HG02763 (cell line): ENCODE results near the gene CLPX.
"Not testable (repeated sequence)": the region's sequence is repeated elsewhere in the genome, so short reads cannot be mapped to it uniquely, and the experiment has no call there.

Experiments used
- ATAC-seq: cut with Tn5 transposase; IDR thresholded peaks from one replicate; pipeline ENCODE4 v1.9.1; 2021; ENCODE audit warnings: mild to moderate bottlenecking, moderate library complexity; ENCODE audit not compliant: unreplicated experiment

Gene CLPX

GRCh38 chr15:65175511-65175910 is 9.6 kb downstream of the CLPX start:
- ATAC-seq: no peak

DNA sequence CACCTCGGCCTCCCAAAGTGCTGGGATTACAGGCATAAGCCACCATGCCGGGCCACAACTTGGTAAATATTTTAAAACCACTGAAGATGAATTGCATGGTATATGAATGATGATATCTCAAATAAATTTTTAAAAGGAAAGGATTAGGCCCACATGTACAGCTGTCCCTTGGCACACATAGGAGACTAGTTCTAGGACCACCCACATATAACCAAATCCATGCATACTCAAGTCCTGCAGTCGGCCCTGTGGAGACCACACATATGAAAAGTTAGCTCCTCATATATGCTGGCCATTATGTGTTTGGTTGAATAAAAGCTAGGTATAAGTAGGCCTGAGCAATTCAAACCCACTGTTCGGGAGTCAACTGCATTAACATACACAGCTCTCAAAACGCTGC is 10.6 kb downstream of the CLPX start:
- no peak for ATAC-seq

GRCh38 chr15:65172531-65172930 is 12.6 kb downstream of the CLPX start:
- no peak for ATAC-seq

DNA sequence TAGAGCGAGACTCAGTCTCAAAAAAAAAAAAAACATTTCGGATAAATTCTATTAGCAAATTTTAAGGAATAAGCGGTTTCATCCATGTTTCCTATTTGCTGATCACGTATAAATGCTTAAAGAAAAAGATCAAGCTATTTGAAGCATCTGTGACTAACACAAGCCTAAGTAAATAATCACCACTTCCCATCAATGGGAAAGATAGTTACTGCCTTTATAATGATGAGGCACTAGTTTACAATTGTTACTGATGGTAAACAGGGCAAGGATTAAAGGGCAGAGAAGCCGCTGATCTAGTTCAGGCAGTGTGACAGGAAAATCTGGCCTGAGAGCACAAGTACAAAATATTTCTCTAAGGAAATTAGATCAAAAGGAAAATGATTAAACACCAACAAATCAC is 13.7 kb downstream of the CLPX start:
- no peak for ATAC-seq

DNA sequence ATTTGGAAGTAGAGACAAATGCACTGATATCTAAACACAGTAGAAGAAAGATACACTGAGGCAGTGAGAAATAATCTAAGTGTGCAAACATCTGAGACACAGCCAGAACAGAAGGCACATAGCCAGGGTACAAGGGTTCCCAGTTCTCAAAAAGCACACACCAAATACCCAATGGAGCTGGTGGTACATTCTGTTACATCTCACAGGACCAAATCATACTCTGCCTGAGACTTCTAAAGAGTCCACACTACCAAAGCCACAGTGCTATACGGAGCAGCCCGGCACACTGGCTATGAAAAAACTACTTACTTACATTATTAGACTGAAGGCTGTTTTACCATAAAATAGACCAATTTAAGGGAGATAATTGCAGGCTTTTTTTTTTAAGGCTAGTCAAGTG is 19.3 kb downstream of the CLPX start:
- no peak for ATAC-seq

DNA sequence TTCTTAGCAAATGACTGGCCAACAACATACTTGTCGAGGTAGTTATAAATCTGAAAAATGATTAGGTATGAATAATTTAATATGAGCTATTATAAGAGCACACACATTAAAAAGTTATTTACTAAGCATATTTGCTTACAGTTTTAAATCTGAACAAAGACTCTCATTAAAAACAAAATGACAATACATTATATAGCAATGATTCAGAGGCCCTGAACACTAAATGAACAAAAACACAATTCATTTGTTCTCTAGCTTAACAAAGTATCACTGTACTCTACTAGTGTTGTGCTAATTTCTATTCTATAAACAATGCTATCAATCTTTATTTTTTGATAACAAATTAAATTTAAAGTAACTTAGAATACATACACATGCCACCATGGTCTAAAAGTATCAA is 21.0 kb downstream of the CLPX start:
- ATAC-seq: no peak

DNA sequence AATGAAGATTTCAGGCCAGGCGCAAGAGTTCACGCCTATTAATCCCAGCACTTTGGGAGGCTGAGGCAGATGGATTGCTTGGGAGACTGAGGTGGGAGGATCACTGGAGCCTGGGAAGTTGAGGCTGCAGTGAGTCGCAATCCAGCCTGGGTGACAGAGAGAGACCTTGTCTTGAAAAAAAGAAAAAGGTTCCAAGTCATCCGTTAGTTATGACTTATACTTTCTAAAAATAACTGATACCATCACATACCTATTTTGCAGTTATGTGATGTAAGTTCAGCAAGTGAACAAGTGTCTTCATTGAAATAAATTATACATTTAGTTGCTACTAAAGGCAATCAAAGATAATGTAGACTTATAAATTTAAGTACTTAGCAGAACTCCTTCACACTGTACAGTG is 22.1 kb downstream of the CLPX start:
- ATAC-seq: no peak

DNA sequence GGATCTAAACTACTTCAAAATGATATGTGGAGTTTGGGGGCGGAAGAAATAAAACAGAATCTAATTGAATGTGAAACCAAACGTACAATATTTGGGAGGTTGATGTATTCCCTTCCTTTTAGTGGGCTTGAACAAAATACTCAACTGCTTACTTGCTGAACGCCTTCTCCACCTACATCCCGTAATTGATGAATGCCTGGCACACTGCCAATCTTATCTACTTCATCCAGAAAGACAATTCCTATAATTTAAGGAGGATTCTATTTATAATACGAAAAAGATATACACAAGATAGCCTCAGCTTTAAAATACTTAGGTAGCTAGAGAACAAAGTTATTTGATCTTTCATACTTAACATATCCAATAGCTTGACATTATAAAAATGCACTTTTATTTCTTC is 28.4 kb downstream of the CLPX start:
- no peak for ATAC-seq

DNA sequence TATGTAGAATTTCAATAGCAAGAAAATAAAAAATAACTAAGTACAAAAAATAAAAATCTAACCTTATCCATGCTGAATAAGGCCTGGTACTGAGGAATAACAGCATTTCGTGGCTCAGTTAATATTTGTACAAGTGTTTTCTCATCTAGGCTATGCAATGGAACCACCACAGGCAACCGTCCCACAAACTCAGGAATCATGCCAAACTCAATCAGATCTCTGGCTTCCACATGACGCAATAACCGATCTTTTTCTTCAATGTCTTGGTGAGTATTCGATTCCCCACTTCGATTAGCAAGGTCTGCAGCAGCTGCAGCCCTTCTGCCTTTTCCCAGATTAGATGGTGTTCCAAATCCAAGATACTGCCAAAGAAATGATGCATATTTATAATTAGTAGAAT is 30.4 kb downstream of the CLPX start:
- no peak for ATAC-seq

DNA sequence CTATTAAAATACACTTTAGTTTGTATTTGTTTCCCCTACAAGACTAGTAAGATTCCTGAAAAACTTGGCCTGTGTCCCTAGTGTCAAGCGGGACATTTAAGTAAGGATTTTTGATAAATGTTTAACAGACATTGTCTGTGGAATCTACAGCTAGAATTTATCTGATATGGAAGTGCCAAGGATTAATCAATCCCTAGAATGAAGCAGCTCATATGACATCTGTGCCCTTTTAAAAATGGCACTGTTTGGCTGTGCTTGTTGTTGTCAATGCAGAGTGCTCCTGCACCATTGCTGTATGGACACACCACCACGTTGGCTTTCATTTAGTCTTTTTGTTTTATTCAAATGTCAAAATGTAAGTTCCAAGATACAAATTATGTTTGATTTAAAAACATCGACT is 37.2 kb downstream of the CLPX start:
- no peak for ATAC-seq

- no peak for ATAC-seq
Measured at GRCh38 chr15:65146438-65146837, 38.7 kb downstream of the CLPX start.

DNA sequence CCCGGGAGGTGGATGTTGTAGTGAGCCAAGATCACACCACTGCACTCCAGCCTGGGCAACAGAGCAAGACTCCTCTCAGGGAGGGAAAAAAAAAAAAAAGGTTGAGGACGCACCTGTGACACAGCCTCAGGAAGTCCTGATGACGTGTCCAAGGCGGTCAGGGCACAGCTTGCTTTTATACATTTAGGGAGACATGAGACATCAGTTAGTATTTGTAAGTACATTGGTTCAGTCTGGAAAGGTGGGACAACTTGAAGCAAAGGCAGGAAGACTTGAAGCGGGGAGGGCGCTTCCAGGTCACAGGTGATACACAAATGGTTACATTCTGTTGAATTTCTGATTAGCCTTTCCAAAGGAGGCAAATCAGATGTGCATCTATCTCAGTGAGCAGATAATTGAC is 46.5 kb downstream of the CLPX start:
- ATAC-seq: not testable (repeated sequence)

DNA sequence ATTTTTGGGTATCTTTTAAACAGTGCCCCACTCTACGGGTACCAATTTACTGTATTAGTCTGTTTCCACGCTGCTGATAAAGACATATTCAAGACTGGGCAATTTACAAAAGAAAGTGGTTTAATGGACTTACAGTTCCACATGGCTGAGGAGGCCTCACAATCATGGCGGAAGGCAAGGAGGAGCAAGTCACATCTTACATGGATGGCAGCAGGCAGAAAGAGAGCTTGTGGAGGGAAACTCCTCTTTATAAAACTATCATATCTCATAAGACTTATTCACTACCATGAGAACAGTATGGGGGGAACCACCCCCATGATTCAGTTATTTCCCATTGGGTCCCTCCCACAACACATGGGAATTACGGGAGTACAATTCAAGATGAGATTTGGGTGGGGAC is 47.2 kb downstream of the CLPX start:
- ATAC-seq: not testable (repeated sequence)

GRCh38 chr15:65137089-65137488 is 48.1 kb downstream of the CLPX start:
- ATAC-seq: not testable (repeated sequence)

GRCh38 chr15:65134538-65134937 is 50.6 kb downstream of the CLPX start:
- ATAC-seq: no peak

DNA sequence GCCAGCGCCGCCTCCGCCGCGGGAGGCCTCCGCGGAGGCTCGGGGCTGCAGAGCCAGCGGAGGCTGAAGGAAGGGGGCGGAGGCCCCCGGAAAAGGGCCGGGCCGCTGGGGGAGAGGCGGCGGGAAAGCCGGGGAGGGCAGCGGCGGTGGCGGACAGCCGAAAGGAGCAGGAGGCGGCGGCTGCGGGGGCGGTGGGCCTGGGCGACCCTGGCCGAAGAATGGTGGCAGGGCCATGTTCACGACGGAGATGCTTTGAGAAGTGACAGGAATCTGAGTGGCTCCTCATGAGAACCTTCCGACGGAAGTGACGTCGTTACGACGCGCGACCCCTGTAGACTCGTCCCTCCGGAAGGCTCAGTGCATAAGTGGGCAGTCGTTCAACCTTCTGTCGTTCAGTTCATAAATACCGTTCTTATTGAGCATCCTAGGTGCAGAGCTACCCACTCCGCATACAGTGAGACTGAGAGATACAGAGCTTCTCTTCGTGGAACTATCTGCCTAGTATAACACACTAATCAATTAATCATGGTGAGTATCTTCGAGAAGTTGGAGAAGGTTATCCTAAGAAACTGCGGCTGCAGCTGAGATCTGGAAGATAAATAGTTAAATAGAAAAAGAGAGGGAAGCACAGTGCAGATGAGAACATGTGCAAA is 51.5 kb downstream of the CLPX start, which contains the start of gene PDCD7:
PDCD7 (minus strand) TSS at position 261 of the 653 bp plus-strand sequence; CDS start at position 234, 27 bp downstream.
- ATAC-seq: peak; percentile 87

DNA sequence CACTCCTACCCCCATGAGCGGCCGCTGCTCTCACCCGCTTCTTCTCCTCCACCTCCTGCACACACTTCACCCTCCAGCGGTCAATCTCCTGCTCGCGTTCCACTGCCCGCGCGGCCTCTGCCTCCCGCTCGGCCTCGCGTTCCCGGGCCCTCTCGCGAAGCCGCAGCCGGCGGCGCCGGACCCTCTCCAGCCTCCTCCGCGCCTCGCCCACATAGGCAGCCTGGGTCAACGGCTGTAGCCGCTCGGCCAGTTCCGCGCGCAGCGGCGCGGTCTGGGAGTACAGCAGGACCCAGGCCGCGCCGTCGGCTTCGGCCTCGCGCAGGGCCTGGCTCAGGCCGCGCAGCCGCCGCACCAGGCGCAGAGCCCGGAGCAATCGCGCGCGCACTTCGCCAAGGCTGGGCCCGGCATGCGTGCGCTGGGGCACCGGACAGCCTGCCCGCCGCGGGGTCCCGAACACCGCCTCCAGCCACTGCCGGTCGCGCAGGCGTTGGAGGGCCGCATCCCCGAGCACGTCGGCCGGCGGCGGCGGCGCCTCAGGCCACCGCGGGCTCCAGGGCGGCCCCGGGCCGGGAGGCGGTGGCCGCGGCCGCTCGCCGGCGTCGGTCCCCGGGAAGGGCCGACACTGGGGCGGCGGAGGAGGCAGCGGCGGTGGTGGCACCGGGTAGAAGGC is 52.1 kb downstream of the CLPX start:
- peak; percentile 31 for ATAC-seq

DNA sequence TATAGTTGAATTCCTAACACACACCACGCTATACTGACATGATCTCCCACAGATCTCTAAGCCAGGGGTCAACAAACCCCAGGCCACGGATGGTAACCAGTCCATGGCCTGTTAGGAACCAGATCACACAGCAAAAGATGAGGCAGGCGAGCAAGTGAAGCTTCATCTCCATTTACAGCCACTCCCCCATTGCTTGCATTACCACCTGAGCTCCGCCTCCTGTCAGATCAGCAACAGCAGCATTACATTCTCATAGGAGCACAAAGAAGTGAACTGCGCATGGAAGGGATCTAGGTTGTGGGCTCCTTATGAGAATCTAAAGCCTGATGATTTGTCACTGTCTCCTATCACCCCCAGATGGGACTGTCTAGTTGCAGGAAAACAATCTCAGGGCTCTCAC is 54.2 kb downstream of the CLPX start:
- ATAC-seq: no peak

GRCh38 chr15:65115542-65115941 is 69.6 kb downstream of the CLPX start:
- no peak for ATAC-seq

DNA sequence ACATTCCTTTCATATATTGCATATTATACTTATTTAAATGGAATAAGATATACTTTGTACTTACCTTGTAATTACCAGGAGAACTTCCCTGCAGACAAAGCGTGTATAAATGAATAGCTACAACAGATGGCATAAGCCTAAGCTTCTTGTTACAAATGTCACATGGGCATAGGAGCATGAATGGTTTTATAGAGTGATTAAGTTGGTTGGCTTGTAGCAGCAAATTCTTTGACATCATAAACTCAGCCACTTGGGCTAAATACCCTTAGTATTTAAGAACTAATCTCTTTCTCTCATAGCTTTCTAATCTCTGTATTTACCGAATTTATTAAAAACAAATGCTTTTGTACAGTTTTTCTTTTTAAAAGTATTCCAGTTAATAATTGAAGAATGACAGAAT is 70.1 kb downstream of the CLPX start, which contains the start of gene UBAP1L:
UBAP1L (minus strand) TSS at position 115 of the 400 bp plus-strand sequence. CDS start 8,985 bp downstream, outside the sequence.
- no peak for ATAC-seq

GRCh38 chr15:65110676-65111292 is 74.4 kb downstream of the CLPX start:
- ATAC-seq: no peak

DNA sequence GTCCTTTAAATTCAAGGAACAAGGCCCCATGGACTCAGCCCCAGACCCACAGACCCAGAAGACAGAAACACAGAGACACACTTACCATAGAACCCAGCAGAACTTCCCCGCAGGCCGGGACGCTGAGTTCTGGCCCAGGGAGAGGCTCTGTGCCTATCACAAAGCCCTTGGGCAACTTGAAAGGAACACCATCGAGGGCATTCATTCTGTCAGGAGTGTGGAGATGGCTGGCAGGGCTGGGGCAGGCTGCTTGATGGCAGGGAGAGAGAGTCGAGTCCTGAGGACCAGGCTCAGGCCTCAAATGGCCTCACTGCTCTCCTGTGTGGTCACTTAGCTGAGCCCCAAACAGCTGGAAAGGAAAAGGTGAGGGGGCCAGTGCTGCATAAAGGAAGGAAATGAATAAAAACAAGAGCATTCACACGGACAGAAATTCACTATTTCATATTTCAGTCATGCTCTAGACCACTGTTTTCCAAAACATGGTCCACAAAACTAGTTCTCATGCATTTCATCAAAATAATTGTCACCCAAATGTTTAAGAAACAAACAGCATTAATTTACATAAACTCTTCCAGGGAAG is 79.0 kb downstream of the CLPX start:
- no peak for ATAC-seq
